GM18909 (cell line): ENCODE results near the gene RPS8.
"Not testable (repeated sequence)": the region's sequence is repeated elsewhere in the genome, so short reads cannot be mapped to it uniquely, and the experiment has no call there.

Experiments
- ATAC-seq: cut with Tn5 transposase; IDR thresholded peaks from one replicate; pipeline ENCODE4 v1.9.1; 2021; ENCODE audit warnings: mild to moderate bottlenecking; ENCODE audit not compliant: unreplicated experiment, poor library complexity

Gene RPS8

DNA sequence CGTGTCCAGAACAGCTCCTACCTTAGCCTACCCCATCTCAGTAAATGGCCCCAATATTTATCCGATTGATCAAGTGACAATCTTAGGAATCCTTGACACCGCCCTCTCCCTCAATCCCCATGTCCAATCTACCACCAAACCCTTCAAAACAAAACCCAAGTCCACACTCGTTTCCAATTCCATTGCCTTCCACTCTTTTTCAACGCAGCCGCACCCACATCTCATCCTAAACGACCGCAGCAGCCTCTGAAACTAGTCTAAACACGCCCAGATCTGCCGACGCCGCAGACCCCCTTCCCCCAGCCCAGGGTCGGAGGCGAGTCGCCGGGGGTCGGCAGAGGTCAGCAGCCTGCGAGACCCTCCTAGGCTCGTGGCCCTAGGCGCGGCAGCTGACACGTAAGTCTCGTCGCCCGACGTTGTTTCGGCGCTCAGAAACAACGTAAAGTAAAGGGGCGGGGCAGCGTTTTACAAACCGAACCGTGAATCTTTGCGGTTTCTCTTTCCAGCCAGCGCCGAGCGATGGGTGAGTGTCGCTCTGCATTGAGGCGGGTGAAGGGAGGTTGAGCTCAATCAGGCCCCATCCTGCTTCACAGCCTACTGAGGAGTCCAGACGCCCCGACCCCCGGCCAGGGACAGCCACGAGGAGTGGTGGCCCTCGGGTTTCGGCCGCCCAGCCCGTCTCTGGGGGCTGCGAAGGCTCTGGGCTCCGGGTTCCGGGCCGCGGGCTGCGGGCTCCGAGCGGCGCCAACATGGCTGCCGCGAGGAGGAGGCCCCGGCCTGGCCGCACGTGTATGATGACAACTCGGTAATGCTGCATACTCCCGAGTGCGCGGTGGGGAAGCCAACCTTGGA is at the start of gene RPS8:
RPS8 (plus strand) TSS at position 463 of the 852 bp plus-strand sequence; CDS start at position 520, 57 bp downstream.
- ATAC-seq = peak; percentile 80

DNA sequence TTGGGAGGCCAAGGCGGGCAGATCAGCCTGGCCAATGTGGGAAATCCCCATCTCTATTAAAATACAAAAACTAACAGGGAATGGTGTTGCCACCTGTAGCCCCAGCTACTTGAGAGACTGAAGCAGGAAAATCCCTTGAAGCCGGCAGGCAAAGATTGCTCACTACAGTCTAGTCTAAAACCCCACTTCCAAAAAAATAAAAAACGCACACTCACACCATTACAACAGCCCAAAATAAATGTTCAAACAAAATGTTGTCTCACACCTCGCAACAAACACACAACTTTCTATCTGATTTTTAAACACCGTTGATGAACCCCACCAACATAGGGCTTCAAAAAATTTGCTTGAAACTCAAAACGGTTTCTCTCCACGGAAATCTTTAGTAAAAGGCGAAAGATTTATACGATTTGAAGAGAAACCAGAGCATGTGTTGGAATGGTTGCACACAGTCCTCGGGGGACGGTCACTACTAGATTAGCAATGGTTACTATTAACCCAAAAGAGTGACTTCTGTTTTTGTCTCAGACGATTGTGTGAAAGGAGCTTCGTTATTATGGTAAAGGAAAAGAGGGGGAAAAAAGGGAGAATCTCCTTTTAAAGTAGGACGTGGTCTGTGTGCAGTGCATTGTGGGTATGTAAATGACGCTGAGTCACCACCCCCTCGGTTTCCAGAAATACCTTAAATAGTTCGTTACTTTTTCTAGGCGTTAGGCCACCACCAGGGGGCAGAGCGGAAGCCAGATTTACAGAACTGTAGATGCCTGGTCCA is 44.4 kb upstream of the RPS8 start, which contains the start of gene RNU5D-1:
RNU5D-1 (minus strand) TSS at position 430 of the 772 bp plus-strand sequence.
- peak; percentile 69 for ATAC-seq

DNA sequence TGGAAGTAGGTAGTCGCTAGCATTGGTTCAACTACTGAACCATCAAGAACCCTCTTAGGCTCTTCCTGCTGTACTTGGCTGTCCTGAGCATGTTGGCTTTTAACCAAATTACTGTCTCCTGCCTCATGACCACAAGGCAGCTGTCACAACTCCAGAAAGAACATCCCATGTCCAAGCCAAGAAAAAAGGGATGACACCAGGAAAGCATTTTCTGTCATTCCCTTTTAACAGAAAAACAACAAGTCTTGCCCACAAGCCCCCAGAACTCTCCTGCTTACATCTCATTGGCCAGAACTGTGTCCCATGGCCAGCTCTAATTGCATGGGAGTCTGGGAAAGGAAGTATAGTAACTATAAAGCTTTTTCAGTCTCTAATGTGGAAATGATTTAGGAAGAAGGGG is 42.0 kb upstream of the RPS8 start:
- ATAC-seq = no peak

DNA sequence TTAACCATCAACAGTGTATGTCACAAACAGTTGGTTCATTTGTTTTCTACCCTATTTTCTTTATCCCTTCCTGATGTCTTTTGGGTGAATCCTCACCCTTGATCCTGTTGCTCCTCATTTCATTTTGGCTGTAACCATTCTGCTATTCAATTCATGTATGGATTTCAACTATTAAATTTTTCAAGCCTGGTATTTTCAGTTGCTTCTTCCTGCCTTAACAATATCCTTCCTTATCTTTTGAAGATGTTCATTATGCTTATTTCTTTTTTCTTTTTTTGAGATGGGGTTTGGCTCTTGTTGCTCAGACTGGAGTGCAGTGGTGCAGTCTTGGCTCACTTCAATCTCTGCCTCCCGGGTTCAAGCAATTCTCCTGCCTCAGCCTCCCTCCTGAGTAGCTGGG is 41.6 kb upstream of the RPS8 start:
- no peak for ATAC-seq

DNA sequence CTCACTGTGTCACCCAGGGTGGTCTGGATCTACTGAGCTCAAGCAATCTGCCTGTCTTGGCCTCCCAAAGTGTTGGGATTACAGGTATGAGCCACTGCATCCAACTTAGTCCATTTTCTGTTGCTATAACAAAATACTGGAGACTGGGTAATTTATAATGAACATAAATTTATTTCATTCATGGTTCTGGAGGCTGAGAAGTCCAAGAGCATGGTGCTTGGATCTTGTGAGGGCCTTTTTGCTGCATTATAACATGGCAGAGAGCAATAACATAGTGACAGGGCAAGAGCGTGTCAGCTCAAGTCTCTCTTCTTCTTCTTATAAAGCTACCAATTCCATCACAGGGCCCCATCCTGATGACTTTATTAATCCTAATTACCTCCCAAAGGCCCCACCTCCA is 39.3 kb upstream of the RPS8 start:
- ATAC-seq = no peak

DNA sequence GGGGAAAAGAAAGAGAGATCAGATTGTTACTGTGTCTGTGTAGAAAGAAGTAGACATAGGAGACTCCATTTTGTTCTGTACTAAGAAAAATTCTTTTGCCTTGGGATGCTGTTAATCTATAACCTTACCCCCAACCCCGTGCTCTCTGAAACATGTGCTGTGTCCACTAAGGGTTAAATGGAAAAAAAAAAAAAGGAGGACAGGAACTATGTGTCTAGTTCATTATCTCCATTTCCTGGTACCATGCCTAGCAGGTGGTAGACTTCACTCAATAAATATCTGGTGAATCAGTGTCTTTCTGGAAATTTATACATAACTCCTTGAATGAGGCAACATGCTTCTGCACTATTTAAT is 36.4 kb upstream of the RPS8 start:
- ATAC-seq = not testable (repeated sequence)

DNA sequence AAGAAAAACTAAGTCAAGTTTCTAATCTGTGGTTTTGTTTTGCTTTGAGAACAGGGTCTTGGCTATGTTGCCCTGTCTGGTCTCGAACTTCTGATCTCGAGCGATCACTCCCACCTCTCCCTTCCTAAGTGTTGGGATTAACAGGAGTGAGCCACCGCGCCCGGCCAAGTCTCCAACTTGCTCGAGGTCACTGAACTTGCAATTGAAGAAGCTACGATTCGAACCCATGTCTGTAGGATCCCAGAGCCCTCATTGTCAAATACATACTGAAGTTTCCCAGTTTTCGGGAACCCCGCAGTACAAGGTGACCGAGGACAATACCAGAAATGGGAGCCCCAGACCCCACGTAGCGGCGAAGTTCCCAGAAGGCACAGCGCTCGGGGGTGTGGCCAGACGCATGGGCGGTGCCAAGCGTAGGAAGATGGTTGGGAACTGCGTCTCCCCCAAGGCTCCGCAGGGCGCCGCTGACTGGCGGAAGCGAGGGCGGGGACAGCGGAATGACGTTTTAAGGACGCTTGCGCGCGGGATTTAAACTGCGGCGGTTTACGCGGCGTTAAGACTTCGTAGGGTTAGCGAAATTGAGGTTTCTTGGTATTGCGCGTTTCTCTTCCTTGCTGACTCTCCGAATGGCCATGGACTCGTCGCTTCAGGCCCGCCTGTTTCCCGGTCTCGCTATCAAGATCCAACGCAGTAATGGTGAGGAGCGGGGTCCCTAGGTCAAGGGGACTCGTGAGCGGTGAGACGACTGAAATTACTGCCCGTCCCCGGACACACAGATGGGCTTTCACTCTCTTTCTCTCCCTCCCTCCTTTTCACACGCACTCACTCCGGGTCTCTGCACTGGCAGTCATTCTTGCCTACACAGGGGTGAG is 35.8 kb upstream of the RPS8 start, which contains the start of gene KIF2C:
KIF2C (plus strand) TSS at position 531 of the 872 bp plus-strand sequence; CDS start at position 627, 96 bp downstream.
- ATAC-seq = peak; percentile 98

DNA sequence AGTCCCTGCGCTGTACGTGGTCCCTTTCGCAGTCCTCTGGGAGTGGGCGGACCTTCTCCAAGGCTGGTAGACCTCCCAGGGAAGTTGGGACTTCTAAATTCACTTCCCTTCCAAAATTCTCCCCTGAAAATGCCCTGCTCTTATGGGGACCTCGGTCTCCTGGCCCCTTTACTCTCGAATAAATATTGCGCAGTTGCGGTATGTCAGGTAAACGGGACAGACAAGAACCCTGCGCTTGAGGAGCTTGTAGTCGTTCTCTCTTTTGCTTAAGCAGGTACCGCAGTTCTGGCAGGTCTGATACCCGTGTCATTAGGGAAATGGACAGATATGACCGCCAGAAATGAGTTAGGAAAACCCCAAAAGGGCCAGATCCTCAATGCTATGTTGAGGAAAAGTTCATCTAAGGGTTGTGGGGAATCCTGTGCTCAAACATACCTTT is 35.1 kb upstream of the RPS8 start:
- no peak for ATAC-seq

DNA sequence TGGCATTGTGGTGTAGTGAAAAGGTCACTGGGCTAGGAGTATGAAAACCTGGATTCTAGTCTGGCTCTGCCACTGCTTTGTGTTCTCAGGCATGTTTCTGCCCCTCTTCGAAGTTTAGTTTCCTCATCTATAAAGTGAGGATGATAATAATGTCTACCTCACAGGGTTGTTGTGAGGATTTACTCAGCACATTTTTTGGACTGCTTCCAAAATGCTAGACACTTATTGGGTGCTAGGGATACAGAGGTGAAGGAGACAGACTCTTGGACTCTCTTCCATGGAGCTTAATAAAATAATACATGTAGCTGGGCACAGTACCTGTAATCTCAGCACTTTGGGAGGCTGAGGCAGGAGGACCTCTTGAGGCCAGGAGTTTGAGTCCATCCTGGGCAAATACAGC is 32.1 kb upstream of the RPS8 start:
- no peak for ATAC-seq

DNA sequence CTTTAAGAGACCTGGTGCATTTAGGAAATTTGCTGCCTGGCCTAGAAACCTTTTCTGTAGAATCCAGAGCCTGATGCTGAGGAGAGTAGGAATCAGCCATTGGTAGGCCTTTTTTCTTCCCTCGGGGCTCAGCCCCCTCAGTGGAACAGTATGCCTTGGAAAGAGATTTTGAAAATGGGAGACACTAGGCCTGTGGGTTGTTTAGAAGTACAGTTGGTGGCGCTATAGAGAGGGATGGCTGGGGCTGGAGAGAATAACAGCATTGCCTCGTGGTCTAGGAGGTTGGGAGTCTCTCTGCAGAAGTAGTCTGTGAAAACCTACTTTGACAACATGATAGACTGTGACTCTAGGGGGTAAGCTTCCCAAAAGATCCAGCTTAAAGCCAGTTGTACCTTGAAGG is 27.5 kb upstream of the RPS8 start:
- no peak for ATAC-seq

DNA sequence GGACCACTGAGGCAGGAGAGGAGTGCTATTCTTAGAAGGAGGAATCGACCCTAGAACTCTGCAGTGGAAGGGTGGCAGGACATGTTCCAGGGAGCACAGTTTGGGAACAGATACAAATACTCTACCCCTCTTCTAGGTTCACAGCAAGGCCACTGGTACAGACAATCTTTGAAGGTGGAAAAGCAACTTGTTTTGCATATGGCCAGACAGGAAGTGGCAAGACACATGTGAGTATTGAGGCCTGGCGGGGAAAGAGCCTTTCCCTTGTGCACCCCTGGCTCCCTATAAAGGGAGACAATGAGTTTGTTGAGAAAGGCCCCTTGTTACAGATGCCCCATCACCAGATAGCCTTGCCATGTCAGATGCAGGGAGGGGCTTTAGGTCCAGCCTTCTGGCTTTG is 17.9 kb upstream of the RPS8 start:
- no peak for ATAC-seq

DNA sequence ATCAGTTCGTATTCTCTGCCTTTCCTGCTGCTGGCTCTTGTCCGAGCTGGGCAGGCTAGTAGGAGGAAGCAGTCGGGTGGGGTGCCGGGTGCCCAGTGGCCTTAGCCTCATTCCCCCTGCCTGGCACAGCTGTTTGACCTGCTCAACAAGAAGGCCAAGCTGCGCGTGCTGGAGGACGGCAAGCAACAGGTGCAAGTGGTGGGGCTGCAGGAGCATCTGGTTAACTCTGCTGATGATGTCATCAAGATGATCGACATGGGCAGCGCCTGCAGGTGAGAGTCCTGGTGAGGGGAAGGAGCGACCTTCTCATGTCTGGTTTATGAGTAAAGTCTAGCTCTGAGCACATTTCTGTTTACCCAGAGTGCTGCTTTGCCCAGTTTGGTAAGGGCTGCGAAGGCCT is 16.3 kb upstream of the RPS8 start:
- no peak for ATAC-seq

DNA sequence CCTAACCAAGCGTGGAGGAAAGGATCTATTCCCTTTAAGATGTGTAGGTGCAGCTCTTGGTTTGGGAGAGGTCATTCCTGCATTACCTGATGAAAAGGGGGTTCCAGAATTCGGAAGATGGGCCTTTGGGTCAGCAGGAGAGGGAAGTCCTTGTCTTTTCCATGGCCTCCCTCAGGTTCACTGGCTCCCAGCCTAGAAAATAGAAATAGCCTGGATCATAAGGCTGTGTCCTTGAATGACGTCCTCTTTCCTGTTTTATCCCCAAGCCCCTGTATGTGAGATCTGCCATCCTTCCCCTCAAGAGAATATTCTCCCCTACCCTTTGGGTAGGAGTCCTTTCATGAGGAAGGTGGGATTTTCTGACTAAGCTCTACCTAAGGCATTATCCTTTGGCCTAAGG is 14.5 kb upstream of the RPS8 start:
- ATAC-seq = no peak

DNA sequence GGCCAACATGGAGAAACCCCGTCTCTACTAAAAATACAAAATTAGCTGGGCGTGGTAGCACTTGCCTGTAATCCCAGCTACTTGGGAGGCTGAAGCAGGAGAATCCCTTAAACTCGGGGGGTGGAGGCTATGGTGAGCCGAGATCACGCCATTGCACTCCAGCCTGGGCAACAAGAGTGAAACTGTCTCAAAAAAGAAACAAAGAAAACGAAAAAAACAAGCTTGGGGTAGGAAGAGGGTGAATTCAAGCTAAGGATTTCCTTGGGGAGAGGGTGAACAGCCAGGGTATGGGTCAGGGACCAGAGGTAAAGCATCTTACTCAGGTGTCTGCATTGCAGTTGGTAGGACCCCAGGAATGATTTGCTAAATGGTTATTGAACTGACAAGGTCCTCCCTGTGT is 8.9 kb upstream of the RPS8 start:
- ATAC-seq = not testable (repeated sequence)

DNA sequence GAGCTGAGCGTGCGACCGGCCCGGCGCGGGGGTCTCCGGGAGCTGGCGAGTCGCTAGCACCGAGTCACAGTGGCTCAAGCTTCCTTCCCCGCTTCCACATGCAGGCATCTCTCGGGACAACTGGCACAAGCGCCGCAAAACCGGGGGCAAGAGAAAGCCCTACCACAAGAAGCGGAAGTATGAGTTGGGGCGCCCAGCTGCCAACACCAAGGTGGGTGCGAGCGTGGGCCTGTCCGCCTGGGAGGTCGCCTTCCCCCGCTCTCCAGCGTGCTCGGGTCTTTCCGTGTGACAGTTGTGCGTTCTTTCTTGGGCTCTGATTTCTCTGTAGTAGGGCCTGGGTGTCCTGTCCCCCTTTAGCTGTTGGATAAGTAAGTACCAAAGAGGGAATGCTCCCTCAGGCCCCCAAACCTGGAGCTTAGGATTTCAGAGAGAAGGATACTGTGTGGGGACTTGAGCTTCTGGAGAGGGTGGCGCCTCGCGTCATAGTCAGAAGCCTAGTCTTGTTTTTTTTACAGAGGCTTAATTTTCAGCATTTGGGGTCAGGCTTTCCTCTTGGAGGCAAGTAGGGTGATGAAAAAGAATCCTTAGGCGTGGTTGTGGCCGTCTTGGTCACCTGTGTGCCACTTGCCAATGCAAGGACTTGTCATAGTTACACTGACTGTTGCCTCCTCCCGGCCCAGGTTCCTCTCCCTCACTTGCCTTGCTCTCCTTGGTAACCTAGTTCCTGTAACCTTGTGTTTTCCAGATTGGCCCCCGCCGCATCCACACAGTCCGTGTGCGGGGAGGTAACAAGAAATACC is 790 bp downstream of the RPS8 start:
- no peak for ATAC-seq

DNA sequence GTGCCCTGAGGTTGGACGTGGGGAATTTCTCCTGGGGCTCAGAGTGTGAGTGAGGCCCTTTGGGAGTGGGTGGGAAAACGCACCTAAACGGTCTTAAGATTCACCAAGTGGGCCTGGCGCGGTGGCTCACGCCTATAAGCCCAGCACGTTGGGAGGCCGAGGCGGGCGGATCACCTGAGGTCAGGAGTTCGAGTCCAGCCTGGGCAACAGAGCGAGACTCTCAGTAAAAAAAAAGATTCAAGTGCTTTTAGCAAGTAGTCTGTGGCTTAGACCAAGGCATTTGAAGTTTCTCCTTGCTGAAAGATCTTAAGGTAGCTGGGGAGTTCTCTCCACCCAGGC is 1.4 kb downstream of the RPS8 start:
- no peak for ATAC-seq

DNA sequence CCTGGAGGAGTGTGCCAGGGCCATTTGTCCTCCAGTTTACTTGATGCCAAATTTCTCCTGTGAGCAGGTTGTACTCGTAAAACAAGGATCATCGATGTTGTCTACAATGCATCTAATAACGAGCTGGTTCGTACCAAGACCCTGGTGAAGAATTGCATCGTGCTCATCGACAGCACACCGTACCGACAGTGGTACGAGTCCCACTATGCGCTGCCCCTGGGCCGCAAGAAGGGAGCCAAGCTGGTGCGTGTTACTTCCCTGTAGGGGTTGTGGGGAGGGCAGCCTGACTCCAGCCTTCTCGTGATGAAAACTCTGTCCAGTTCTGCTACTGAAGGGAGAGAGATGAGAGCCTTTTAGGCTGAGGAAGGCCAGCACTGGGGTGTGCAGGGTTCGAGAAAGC is 2.2 kb downstream of the RPS8 start:
- no peak for ATAC-seq

DNA sequence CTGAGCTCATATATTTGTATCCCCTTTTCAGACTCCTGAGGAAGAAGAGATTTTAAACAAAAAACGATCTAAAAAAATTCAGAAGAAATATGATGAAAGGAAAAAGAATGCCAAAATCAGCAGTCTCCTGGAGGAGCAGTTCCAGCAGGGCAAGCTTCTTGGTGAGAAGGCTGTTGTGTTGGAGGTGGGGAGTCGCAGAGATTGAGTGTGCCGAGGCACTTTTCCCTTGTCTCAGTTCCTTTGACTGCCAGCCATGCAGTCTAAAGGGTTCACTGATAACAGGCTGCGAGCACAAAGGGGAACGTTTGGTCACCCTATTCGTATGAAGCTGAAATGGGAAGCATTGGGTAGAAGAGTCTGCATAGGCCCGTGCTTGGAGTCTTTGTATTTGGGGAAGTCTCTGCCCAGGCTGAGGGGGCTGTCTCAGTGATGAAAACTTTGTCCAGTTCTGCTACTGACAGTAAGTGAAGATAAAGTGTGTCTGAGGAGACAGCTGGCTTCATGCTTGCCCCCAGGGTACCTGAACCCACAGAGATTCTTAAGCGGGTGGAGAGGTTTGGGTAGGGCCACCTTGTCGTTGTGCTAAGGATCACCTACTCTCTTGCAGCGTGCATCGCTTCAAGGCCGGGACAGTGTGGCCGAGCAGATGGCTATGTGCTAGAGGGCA is 2.8 kb downstream of the RPS8 start:
- ATAC-seq = no peak
